Measurements from ENCODE around the gene VPS8.

GRCh38 chr3:184874709-184875644, 63.0 kb downstream of the VPS8 start:
- no peak for TF ChIP-seq BHLHE40 (IDR thresholded peaks at IDR 0.05; ENCODE audit: borderline replicate concordance)
- TF ChIP-seq HDGF (IDR thresholded peaks at IDR 0.05; ENCODE audit: borderline replicate concordance) = no peak
- no peak for TF ChIP-seq SP1 (IDR thresholded peaks at IDR 0.05)
- no peak for TF ChIP-seq SUZ12 (IDR thresholded peaks at IDR 0.05)
- no peak for TF ChIP-seq FOXM1 (IDR thresholded peaks at IDR 0.05; ENCODE audit: borderline replicate concordance)
- no peak for TF ChIP-seq FOXA1 (IDR thresholded peaks at IDR 0.05)
- TF ChIP-seq FOXK2 (IDR thresholded peaks at IDR 0.05) = no peak

All from HEK293T (cell line).